ENCODE measurements around the gene LAMP1. TPM values are rescaled to one million over a fixed set of nuclear protein-coding genes. Genes with fewer than 3 reads are reported as not detected.
A peak's percentile ranks its signal among the peaks of the same experiment; 100 is the strongest.

Gene LAMP1
- total and polyA plus RNA-seq, 2 experiments from 2014 or later = 34.5 to 107 TPM

GRCh38 chr13:113273321-113273720 lies 23.7 kb upstream of the LAMP1 start (continued):
- TF ChIP-seq EZH2phosphoT487 (IDR thresholded peaks at IDR 0.05; ENCODE audit: unreplicated experiment) = no peak
- no peak for TF ChIP-seq ETS1 (IDR thresholded peaks at IDR 0.05)
- no peak for TF ChIP-seq STAT1 (IDR thresholded peaks at IDR 0.05; ENCODE audit: unreplicated experiment)
- no peak for TF ChIP-seq CREB1 (CRISPR knock-in tag; IDR thresholded peaks at IDR 0.05; ENCODE audit: low read depth)

GRCh38 chr13:113273851-113274590 lies 23.0 kb upstream of the LAMP1 start:
- TF ChIP-seq CTCF (conservative IDR thresholded peaks at IDR 0.05; ENCODE audit: low read depth in 2 of 2) (no peak), ETS1 (IDR thresholded peaks at IDR 0.05) (no peak)
- TF ChIP-seq, protein P1, sequence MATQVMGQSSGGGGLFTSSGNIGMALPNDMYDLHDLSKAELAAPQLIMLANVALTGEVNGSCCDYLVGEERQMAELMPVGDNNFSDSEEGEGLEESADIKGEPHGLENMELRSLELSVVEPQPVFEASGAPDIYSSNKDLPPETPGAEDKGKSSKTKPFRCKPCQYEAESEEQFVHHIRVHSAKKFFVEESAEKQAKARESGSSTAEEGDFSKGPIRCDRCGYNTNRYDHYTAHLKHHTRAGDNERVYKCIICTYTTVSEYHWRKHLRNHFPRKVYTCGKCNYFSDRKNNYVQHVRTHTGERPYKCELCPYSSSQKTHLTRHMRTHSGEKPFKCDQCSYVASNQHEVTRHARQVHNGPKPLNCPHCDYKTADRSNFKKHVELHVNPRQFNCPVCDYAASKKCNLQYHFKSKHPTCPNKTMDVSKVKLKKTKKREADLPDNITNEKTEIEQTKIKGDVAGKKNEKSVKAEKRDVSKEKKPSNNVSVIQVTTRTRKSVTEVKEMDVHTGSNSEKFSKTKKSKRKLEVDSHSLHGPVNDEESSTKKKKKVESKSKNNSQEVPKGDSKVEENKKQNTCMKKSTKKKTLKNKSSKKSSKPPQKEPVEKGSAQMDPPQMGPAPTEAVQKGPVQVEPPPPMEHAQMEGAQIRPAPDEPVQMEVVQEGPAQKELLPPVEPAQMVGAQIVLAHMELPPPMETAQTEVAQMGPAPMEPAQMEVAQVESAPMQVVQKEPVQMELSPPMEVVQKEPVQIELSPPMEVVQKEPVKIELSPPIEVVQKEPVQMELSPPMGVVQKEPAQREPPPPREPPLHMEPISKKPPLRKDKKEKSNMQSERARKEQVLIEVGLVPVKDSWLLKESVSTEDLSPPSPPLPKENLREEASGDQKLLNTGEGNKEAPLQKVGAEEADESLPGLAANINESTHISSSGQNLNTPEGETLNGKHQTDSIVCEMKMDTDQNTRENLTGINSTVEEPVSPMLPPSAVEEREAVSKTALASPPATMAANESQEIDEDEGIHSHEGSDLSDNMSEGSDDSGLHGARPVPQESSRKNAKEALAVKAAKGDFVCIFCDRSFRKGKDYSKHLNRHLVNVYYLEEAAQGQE (IDR thresholded peaks at IDR 0.05; ENCODE audit: unreplicated experiment) = no peak
- Mint-ChIP-seq H3K36me3 (ENCODE audit: low read depth) (no peaks in the 10 kb centered on the region; the same call in 2 of the 3 replicates), H3K4me3 (no peak overlapping the region), H3K27ac (no peak overlapping the region), H3K9me3 (peaks cover 10% of the 10 kb centered on the region), H3K27me3 (ENCODE audit: insufficient read depth, low read depth, poor library complexity) (peaks cover 6% of the 10 kb centered on the region), H3K4me1 (peaks cover 9% of the 10 kb centered on the region)
- Histone ChIP-seq H4K20me1 (replicated peaks; ENCODE audit: insufficient read depth) (no peaks in the 10 kb centered on the region), H3K79me2 (replicated peaks; ENCODE audit: insufficient read depth) (no peaks in the 10 kb centered on the region), H3K27ac (ENCODE audit: low read depth) (peak overlapping the region; percentile 32; the same call in 1 of the 2 replicates), H3K9me2 (ENCODE audit: insufficient read depth) (no peaks in the 10 kb centered on the region), H3K4me3 (no peak overlapping the region), H3F3A (replicated peaks; ENCODE audit: low read depth) (no peaks in the 10 kb centered on the region), H2AFZ (no peak overlapping the region), H3K4me2 (no peak overlapping the region), H3K27me3 (ENCODE audit: insufficient read depth) (no peaks in the 10 kb centered on the region), H3K36me3 (ENCODE audit: insufficient read depth) (no peaks in the 10 kb centered on the region), H3K4me1 (ENCODE audit: insufficient read depth) (peaks cover 5% of the 10 kb centered on the region; the same call in 1 of the 2 replicates)
- ATAC-seq (no peak), DNase-seq (ENCODE audit: low spot score) (no peak)

All from GM23338 (cell line).